GM18526 (cell line): ENCODE results near the gene TEX2.

ENCODE experiments used
- POLR2A ChIP-seq: IDR thresholded peaks from 3 replicates; pipeline ENCODE4 v1.6.1; 2011; ENCODE audit not compliant: insufficient read length; ENCODE audit errors: extremely low read depth

Gene TEX2

GRCh38 chr17:64120159-64120810 is 142.8 kb downstream of the TEX2 start:
- TF ChIP-seq POLR2A = no peak

GRCh38 chr17:64117981-64118979 is 144.8 kb downstream of the TEX2 start:
- no peak for TF ChIP-seq POLR2A

GRCh38 chr17:64115822-64116534 is 147.1 kb downstream of the TEX2 start:
- no peak for TF ChIP-seq POLR2A

- no peak for TF ChIP-seq POLR2A
These were observed 147.9 kb downstream of the TEX2 start for GRCh38 chr17:64115043-64115698.

GRCh38 chr17:64113006-64113405 is 150.1 kb downstream of the TEX2 start:
- no peak for TF ChIP-seq POLR2A

- TF ChIP-seq POLR2A = no peak
These were observed 151.2 kb downstream of the TEX2 start for GRCh38 chr17:64111831-64112230.

- no peak for TF ChIP-seq POLR2A
These were observed 152.5 kb downstream of the TEX2 start for GRCh38 chr17:64110379-64111152.

- TF ChIP-seq POLR2A = no peak
These were observed 153.7 kb downstream of the TEX2 start for GRCh38 chr17:64109400-64109799.

- no peak for TF ChIP-seq POLR2A
These were observed 155.4 kb downstream of the TEX2 start for GRCh38 chr17:64107500-64108236.

- TF ChIP-seq POLR2A = no peak
These were observed 156.1 kb downstream of the TEX2 start for GRCh38 chr17:64106918-64107317.

GRCh38 chr17:64103391-64104364 is 159.4 kb downstream of the TEX2 start:
- no peak for TF ChIP-seq POLR2A

GRCh38 chr17:64102627-64103390 is 160.3 kb downstream of the TEX2 start:
- no peak for TF ChIP-seq POLR2A
